ENCODE results near the gene SS18L1. TPM values are rescaled to one million over a fixed set of nuclear protein-coding genes. Genes with fewer than 3 reads are reported as not detected.
"Not testable (repeated sequence)": the region's sequence is repeated elsewhere in the genome, so short reads cannot be mapped to it uniquely, and the experiment has no call there.

Gene SS18L1
- total RNA-seq, 6 experiments from 2014 or later, result 14.1 to 26.5 (median 23.7) TPM

GRCh38 chr20:62105592-62105991 is 38.0 kb upstream of the SS18L1 start:
- 69% methylated on average over 5 of the region's 5 CpGs for WGBS (ENCODE audit: insufficient coverage, low coverage, low lambda C conversion rate, missing lambda C conversion rate)
- no peaks in the 10 kb centered on the region for H3K27me3 ChIP-seq
- ATAC-seq (no peak), DNase-seq (no peak)
- intact Hi-C loops (cut with DNase I), result no loop called here
- no peak overlapping the region for H3K27ac ChIP-seq
- H3K4me1 ChIP-seq, result no peaks in the 10 kb centered on the region
- peaks cover 0 to 16% (median 0%) of the 10 kb centered on the region in 4 donors for H3K9me3 ChIP-seq
- no peaks in the 10 kb centered on the region for H3K36me3 ChIP-seq
- H3K4me3 ChIP-seq, result no peak overlapping the region
- TF ChIP-seq POLR2A (IDR thresholded peaks at IDR 0.05), result no peak
- TF ChIP-seq, protein P1, sequence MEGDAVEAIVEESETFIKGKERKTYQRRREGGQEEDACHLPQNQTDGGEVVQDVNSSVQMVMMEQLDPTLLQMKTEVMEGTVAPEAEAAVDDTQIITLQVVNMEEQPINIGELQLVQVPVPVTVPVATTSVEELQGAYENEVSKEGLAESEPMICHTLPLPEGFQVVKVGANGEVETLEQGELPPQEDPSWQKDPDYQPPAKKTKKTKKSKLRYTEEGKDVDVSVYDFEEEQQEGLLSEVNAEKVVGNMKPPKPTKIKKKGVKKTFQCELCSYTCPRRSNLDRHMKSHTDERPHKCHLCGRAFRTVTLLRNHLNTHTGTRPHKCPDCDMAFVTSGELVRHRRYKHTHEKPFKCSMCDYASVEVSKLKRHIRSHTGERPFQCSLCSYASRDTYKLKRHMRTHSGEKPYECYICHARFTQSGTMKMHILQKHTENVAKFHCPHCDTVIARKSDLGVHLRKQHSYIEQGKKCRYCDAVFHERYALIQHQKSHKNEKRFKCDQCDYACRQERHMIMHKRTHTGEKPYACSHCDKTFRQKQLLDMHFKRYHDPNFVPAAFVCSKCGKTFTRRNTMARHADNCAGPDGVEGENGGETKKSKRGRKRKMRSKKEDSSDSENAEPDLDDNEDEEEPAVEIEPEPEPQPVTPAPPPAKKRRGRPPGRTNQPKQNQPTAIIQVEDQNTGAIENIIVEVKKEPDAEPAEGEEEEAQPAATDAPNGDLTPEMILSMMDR (IDR thresholded peaks at IDR 0.05), result no peak

GRCh38 chr20:62111148-62111547 is 32.4 kb upstream of the SS18L1 start:
- no peak for TF ChIP-seq POLR2A (IDR thresholded peaks at IDR 0.05)
- TF ChIP-seq, protein P1 (IDR thresholded peaks at IDR 0.05), result no peak
- Histone ChIP-seq H3K27ac (no peak overlapping the region), H3K27me3 (no peaks in the 10 kb centered on the region), H3K36me3 (no peaks in the 10 kb centered on the region), H3K4me3 (no peak overlapping the region), H3K4me1 (no peaks in the 10 kb centered on the region), H3K9me3 (peaks cover 0 to 13% (median 0%) of the 10 kb centered on the region in 4 donors)
- 90% methylated on average over 5 of the region's 6 CpGs for WGBS (ENCODE audit: insufficient coverage, low coverage, low lambda C conversion rate, missing lambda C conversion rate)
- DNase-seq, result no peak
- no peak for ATAC-seq
- intact Hi-C loops (cut with DNase I), result no loop called here

GRCh38 chr20:62112368-62112767 is 31.2 kb upstream of the SS18L1 start:
- peaks cover 0 to 13% (median 0%) of the 10 kb centered on the region in 4 donors for H3K9me3 ChIP-seq

GRCh38 chr20:62114894-62115293 is 28.7 kb upstream of the SS18L1 start:
- H3K9me3 ChIP-seq, result no peaks in the 10 kb centered on the region
- ATAC-seq, result no peak

More at GRCh38 chr20:62112368-62112767, 31.2 kb upstream of the SS18L1 start:
- TF ChIP-seq POLR2A (IDR thresholded peaks at IDR 0.05), result no peak
- TF ChIP-seq, protein P1 (IDR thresholded peaks at IDR 0.05), result no peak
- WGBS (ENCODE audit: insufficient coverage, low coverage, low lambda C conversion rate, missing lambda C conversion rate), result no CpG with 5 or more reads among the region's 6 CpGs
- ATAC-seq (no peak), DNase-seq (no peak)
- intact Hi-C loops (cut with DNase I), result no loop called here
- Histone ChIP-seq H3K36me3 (no peaks in the 10 kb centered on the region), H3K27ac (no peak overlapping the region), H3K4me1 (no peaks in the 10 kb centered on the region), H3K27me3 (no peaks in the 10 kb centered on the region), H3K4me3 (no peak overlapping the region)

DNA sequence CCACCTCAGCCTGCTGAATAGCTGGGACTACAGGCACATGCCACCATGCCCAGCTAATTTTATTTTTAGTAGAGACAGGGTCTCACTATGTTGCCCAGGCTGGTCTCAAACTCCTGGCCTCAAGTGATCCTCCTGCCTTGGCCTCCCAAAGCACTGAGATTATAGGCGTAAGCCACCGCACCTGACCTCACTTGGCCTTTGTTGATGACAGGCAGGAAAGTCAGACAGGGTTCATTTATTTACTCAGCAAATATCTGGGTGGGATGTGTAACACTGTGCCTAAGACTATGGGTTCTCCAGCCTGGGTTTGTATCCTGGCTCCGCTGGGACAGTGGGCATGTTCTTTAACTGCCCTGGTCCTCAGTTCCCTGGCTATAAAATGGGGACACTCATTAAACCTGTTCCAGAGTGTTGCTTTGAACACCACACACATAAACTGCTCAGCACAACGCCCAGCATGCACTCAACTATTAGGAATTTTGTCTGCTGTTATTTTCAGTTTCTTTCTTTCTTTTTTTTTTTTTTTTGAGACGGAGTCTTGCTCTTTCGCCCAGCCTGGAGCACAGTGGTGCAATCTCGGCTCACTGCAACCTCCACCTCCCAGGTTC is 27.7 kb upstream of the SS18L1 start:
- intact Hi-C loops (cut with DNase I); H3K27me3 ChIP-seq: not testable (repeated sequence)

More at GRCh38 chr20:62114894-62115293, 28.7 kb upstream of the SS18L1 start:
- Histone ChIP-seq H3K4me3 (no peak overlapping the region), H3K27me3 (no peaks in the 10 kb centered on the region), H3K27ac (no peak overlapping the region), H3K4me1 (no peaks in the 10 kb centered on the region), H3K36me3 (no peaks in the 10 kb centered on the region)
- 39% methylated on average over 4 of the region's 8 CpGs for WGBS (ENCODE audit: insufficient coverage, low coverage, low lambda C conversion rate, missing lambda C conversion rate)
- DNase-seq, result no peak
- intact Hi-C loops (cut with DNase I), result no loop called here
- no peak for TF ChIP-seq POLR2A (IDR thresholded peaks at IDR 0.05)
- TF ChIP-seq, protein P1 (IDR thresholded peaks at IDR 0.05), result no peak

More for the DNA sequence above, 27.7 kb upstream of the SS18L1 start:
- not testable (repeated sequence) for H3K4me1 ChIP-seq, H3K36me3 ChIP-seq, DNase-seq, H3K9me3 ChIP-seq, ATAC-seq, H3K4me3 ChIP-seq, H3K27ac ChIP-seq
- 79% methylated on average over 5 of the region's 7 CpGs for WGBS (ENCODE audit: insufficient coverage, low coverage, low lambda C conversion rate, missing lambda C conversion rate)

Data from right lobe of liver (tissue), 6 donors.